Esophagus muscularis mucosa (tissue), 4 donors: Measurements from ENCODE around the gene RUSC1. TPM values are rescaled to one million over a fixed set of nuclear protein-coding genes. Genes with fewer than 3 reads are reported as not detected.

Experiments used
- DNase-seq: peaks from one replicate; pipeline ENCODE4 v3.0.0-alpha.2; 2017; ENCODE audit errors: extremely low spot score
- H3K27ac ChIP-seq, 4 donors: fragments of 200-600 bp; sonication (generic); replicated peaks in 1 of 4; 1 replicate in 3 of 4; 2 replicates in 1 of 4; pipeline ENCODE4 v1.5.1; 2016 to 2019; ENCODE audit warnings: mild to moderate bottlenecking in 1 of 4
- H3K27me3 ChIP-seq, 4 donors: fragments of 200-600 bp; sonication (generic); one replicate each; pipeline versions ENCODE4 v1.5.1 to v1.6.0; 2016 to 2019
- H3K36me3 ChIP-seq, 4 donors: fragments of 200-600 bp; sonication (generic); one replicate each; pipeline ENCODE4 v1.5.1; 2016 to 2019
- H3K4me1 ChIP-seq, 4 donors: fragments of 200-600 bp; sonication (generic); one replicate each; pipeline ENCODE4 v1.5.1; 2016 to 2019
- H3K4me3 ChIP-seq, 4 donors: fragments of 200-600 bp; sonication (generic); 1 replicate in 2 of 4; 2 replicates in 2 of 4; pipeline ENCODE4 v1.5.1; 2016 to 2019; ENCODE audit warnings: mild to moderate bottlenecking in 4 of 4, moderate library complexity in 1 of 4
- H3K9me3 ChIP-seq, 4 donors: fragments of 200-600 bp; sonication (generic); 1 replicate in 3 of 4; 2 replicates in 1 of 4; pipeline ENCODE4 v1.5.1; 2016 to 2019
- CTCF ChIP-seq, 3 experiments: fragments of 200-600 bp in 2 of 3; fragments of 450-650 bp in 1 of 3; sonication (generic) in 2 of 3; IDR thresholded peaks; one replicate each; pipeline ENCODE4 v1.5.1; 2017 to 2019; ENCODE audit warnings: antibody characterized with exemption in 3 of 3, mild to moderate bottlenecking in 2 of 3, moderate library complexity in 1 of 3
- EP300 ChIP-seq: sonication (generic); formaldehyde crosslinking; IDR thresholded peaks from one replicate; pipeline ENCODE4 v1.6.1; 2017; ENCODE audit warnings: antibody characterized with exemption
- POLR2A ChIP-seq: fragments of 450-650 bp; IDR thresholded peaks from one replicate; pipeline ENCODE4 v1.6.1; 2017; ENCODE audit warnings: antibody characterized with exemption, moderate library complexity, mild to moderate bottlenecking, low read depth
- POLR2AphosphoS5 ChIP-seq, 2 donors: sonication (generic); formaldehyde crosslinking; IDR thresholded peaks; one replicate each; pipeline ENCODE4 v1.6.1; 2017; ENCODE audit warnings: antibody characterized with exemption in 2 of 2
- WGBS: methylation state at CpG from one replicate; pipeline ENCODE4 v1.1.5; 2018; 5-methylcytosine and 5-hydroxymethylcytosine counted together
- intact Hi-C: fragments of 100-400 bp; cut with DNase I; formaldehyde crosslinking; loops from one replicate; pipeline ENCODE4 v1.15.1; 2023
- total RNA-seq, 4 donors: library from RNA; depleted of rRNA; stranded (reverse); fragments of >200 nt; gene quantifications; one replicate each; pipeline versions ENCODE4 v1.1.0 to v1.2.1, GENCODE V29; 2016

The RUSC1 gene
- total RNA-seq, 4 donors from 2014 or later: 15.6 to 35.4 (median 27.2) TPM

- Histone ChIP-seq H3K27me3 (no peaks in the 10 kb centered on the region), H3K9me3 (no peaks in the 10 kb centered on the region), H3K4me3 (no peak overlapping the region), H3K4me1 (peaks cover 16 to 27% (median 27%) of the 10 kb centered on the region in 4 donors), H3K27ac (no peak overlapping the region), H3K36me3 (peaks cover 0 to 9% (median 5%) of the 10 kb centered on the region in 4 donors)
- TF ChIP-seq EP300 (no peak), POLR2A (no peak), POLR2AphosphoS5 (IDR thresholded peaks at IDR 0.05) (no peak), CTCF (IDR thresholded peaks at IDR 0.05) (no peak)
- 79% methylated on average over 5 of the region's 7 CpGs for WGBS
- no peak for DNase-seq
- intact Hi-C loops: no loop called here
Measured at GRCh38 chr1:155305881-155306391, 14.8 kb upstream of the RUSC1 start.

GRCh38 chr1:155307247-155307740, 13.4 kb upstream of the RUSC1 start:
- Histone ChIP-seq H3K36me3 (peaks cover 3 to 22% (median 11%) of the 10 kb centered on the region in 4 donors), H3K27me3 (no peaks in the 10 kb centered on the region), H3K4me1 (peaks cover 16 to 33% (median 29%) of the 10 kb centered on the region in 4 donors), H3K4me3 (no peak overlapping the region), H3K27ac (peak overlapping the region in 2 of 4 donors; percentile 79 to 83), H3K9me3 (no peaks in the 10 kb centered on the region)
- no peak for TF ChIP-seq POLR2AphosphoS5 (IDR thresholded peaks at IDR 0.05)
- peak in 2 of 3 experiments; percentile 32 to 37 for TF ChIP-seq CTCF (IDR thresholded peaks at IDR 0.05)
- TF ChIP-seq POLR2A: no peak
- no peak for TF ChIP-seq EP300
- intact Hi-C loops: no loop called here
- DNase-seq: no peak
- 51% methylated on average over 6 of the region's 6 CpGs for WGBS

- peak; percentile 100 for DNase-seq
- Histone ChIP-seq H3K4me3 (peak within 1 kb of the TSS; percentile 66 to 97 (median 70)), H3K9me3 (no peaks in the 10 kb centered on the region), H3K27ac (peak within 1 kb of the TSS; percentile 79 to 90 (median 86)), H3K4me1 (peaks cover 16 to 33% (median 29%) of the 10 kb centered on the region in 4 donors), H3K36me3 (peaks cover 4 to 35% (median 24%) of the 10 kb centered on the region in 4 donors), H3K27me3 (no peaks in the 10 kb centered on the region)
- TF ChIP-seq POLR2AphosphoS5 (IDR thresholded peaks at IDR 0.05): peak; percentile 95
- no peak for TF ChIP-seq POLR2A
- TF ChIP-seq CTCF (IDR thresholded peaks at IDR 0.05): peak in 2 of 3 experiments; percentile 24 to 32
- TF ChIP-seq EP300: no peak
- WGBS: under 1% methylated on average over 41 of the region's 51 CpGs
- intact Hi-C loops: no loop called here
Measured at GRCh38 chr1:155308493-155309422, 11.9 kb upstream of the RUSC1 start, which contains the start of gene FDPS. Gene FDPS (plus strand): TSS chr1:155308866. CDS start chr1:155309790, 924 bp downstream.

- 5% methylated on average over 3 of the region's 11 CpGs for WGBS
- peaks cover 4 to 42% (median 31%) of the 10 kb centered on the region in 4 donors for H3K36me3 ChIP-seq
- H3K4me1 ChIP-seq: peaks cover 16 to 33% (median 29%) of the 10 kb centered on the region in 4 donors
- H3K27ac ChIP-seq: peak overlapping the region; percentile 79 to 90 (median 86)
- peak overlapping the region; percentile 66 to 97 (median 70) for H3K4me3 ChIP-seq
- no peak for DNase-seq
- TF ChIP-seq POLR2A: no peak
- TF ChIP-seq POLR2AphosphoS5 (IDR thresholded peaks at IDR 0.05): peak in 1 of 2 donors; percentile 11
- TF ChIP-seq CTCF (IDR thresholded peaks at IDR 0.05): no peak
- no peak for TF ChIP-seq EP300
- H3K27me3 ChIP-seq: no peaks in the 10 kb centered on the region
- H3K9me3 ChIP-seq: no peaks in the 10 kb centered on the region
- intact Hi-C loops: no loop called here
Measured at GRCh38 chr1:155309423-155310021, 11.2 kb upstream of the RUSC1 start.
